ENCODE results near the gene IL31.

The IL31 gene

GRCh38 chr12:122150127-122150681, 23.8 kb downstream of the IL31 start:
- no peak for DNase-seq

DNA sequence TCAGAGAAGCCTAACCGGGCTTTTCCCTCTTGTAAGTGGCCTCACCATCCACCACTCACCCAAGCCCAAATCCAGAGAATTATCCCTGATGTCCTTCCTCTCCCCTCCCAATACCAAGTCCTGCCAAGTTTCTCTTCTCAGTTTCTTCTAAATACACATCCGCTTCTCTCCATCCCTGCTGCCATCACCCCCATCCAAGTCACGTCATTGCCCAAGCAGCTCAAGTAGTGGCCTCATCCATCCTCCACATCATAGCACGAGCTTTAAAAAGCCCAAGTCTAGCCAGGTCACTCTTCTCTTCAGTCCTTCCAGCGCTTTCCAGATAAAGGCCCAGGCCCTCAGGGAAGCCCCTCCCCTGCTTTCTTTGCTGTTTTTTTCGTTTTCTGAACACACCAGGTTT, 25.4 kb downstream of the IL31 start:
- no peak for DNase-seq

GRCh38 chr12:122147514-122148290, 26.3 kb downstream of the IL31 start:
- DNase-seq = no peak

DNA sequence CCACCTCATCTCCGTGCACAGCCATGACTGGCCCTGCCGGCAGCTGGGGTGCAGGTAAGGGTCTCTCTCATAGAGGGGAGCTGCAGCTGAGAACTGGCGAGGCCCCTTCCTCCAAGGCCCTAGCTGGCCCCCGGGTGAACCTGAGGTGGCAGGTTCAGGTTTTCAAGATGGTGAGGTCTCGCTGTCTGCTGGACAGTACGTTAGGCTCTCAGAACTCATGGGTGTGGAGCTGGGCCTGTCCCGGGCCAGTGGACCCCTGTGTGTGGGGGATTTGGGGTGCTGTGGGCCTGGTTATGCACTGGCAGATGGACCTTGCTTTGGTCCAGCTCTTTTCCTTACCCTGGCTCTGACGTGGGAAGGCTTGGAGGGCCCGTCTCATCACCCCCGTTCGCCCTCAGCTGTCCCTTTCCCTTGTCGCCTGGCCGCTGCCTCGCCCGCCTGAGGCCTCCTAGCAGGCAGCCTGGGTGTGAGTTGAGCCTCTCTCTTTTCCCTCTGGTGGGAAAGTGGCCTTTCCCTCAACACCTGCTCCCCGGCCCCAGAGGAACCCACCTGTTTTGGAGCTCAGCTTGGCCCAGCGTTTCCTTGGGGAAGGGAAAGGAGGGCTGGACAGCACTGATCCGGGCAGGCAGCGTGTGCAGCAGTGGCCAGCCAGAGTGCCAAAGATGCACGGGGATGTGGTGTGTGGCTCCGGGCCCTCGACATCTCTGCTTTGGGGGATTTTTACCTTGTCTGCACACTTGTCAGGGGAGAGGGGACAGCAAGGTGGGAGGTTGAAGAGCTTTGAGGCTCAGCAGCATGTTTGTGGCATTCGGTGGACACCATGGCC, 28.3 kb downstream of the IL31 start:
- no peak for DNase-seq

DNA sequence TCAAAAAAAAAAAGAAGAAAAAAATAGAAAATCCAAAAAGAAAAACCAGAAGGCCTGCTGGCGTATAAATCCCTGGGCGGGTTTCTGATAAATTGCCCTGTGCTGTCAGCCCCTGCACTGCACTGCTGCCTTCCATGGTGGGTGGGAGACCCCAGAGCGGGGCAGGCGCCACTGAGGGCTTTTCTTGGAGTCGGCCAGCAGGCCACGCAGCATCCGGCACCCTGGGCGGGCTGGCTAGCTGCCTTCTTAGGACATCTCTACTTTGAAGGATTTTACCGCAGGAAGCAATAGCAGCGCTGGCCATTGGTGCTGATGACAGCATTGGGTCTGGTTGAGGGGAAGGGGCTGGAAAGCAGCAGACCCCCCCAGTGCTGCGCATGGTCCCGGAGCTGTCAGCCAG, 29.1 kb downstream of the IL31 start:
- DNase-seq = no peak

DNA sequence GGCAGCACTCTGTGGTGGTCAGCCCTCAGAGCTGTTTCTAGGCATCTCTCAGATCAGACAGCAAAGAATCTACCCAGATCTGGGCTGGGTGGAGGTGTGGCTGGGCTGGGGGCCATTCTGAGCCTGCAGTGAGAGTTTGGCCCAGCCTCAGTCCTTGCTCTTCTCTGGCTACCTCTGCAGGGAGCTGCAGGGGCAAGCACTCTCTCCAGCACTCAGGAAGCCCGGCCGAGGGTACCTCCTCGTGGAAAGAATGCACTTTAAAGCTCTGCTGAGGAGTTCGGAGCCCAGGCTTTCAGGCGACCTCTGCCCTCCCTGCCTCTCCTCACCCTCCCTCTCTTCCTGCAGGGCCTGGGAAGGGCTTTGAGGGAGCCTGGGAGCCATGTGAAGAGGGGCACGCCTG, 31.2 kb downstream of the IL31 start:
- DNase-seq = no peak

DNA sequence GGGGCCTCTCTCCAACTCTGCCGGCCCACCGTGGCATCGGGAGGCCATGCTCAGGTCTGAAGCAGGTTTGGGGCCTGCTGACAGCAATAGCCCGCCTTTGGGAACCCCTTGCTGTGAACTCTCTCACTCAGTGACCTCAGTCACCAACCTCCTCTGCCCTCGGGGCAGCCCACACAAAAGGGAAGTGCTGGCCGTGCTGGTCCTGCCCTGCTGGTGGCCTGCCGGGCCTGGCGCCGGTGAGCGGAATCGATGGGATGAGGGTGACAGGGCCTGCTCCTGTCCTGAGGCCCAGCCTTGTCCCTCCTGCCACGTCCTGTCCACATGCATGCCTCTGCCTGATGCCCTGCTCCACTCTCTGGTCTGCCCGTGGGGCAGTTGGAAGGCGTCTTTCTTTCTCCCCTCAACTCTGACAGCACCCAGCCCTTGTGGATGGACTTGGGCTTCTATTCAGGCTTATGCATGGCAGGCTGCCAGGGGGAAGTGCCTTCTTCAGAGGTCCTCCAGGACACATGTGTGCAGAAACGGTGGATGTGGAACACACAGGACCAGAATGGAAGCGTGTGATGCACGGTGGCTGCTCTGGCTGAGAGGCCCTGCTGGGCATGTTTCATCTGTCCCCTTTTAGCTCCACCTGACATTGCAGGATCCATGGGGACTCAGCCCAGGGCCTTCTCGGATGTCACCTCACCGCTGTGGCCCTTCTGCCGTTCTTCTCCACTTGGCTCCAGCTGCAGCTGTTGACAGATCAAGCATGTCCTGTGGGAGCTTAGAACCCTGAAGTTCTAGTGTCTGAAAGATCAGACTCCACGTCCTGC, 31.9 kb downstream of the IL31 start:
- DNase-seq = no peak

- no peak for DNase-seq
Observed at GRCh38 chr12:122140467-122141257, 33.4 kb downstream of the IL31 start.

DNA sequence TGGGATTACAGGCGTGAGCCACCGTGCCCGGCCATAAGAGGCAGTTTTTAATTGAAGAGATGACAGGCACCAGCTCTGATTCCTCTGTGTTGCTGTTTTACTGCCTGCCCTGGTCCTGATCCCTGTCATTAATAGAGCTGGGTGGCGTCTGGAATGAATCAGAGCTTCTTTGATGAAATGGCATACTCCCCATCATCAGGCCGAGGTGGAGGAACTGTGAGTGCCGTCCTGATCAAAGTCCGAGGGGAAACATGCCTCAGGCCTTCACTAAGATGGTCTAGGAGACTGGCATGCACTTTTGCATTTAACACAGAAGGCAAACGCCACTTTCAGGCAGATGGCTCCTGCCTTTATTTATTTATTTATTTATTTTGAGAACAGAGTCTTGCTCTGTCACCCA, 34.1 kb downstream of the IL31 start:
- DNase-seq = no peak

- DNase-seq = no peak
Observed at GRCh38 chr12:122139266-122139665, 34.8 kb downstream of the IL31 start.

- DNase-seq = no peak
Observed at GRCh38 chr12:122138616-122139015, 35.4 kb downstream of the IL31 start.

DNA sequence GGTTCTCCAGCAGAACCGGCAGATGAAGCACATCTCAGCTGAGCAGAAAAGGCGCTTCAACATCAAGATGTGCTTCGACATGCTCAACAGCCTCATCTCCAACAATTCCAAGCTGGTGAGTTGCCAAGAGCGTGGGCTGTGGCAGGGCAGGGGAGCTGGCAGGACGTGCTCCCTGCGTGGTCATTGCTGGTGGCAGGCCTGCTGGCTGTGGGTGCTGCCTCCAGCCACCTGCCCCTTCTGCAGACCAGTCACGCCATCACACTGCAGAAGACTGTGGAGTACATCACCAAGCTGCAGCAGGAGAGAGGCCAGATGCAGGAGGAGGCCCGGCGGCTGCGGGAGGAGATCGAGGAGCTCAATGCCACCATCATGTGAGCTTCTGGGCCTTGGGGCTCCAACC, 35.8 kb downstream of the IL31 start:
- DNase-seq = no peak

GRCh38 chr12:122137681-122138080, 36.3 kb downstream of the IL31 start:
- DNase-seq = no peak

DNA sequence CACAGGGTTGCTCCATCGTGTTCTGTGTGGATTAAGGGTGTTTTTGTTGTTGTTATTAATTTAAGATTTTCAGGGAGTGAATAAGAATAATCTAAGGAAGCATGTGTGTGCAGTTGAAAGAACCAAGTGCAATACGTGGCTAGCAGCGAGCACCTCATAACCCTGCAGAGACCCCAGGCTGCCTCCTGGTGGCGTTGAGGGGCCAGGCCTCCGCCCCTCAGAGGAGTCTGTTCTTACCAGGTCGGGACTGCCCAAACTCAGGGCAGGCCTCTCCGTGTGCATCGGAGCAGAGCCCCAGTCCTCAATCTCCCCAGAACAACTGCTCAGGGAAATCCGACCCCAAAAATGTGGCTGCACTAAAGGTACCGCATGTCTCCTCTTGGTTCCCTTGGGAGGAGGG, 36.8 kb downstream of the IL31 start:
- no peak for DNase-seq

DNA sequence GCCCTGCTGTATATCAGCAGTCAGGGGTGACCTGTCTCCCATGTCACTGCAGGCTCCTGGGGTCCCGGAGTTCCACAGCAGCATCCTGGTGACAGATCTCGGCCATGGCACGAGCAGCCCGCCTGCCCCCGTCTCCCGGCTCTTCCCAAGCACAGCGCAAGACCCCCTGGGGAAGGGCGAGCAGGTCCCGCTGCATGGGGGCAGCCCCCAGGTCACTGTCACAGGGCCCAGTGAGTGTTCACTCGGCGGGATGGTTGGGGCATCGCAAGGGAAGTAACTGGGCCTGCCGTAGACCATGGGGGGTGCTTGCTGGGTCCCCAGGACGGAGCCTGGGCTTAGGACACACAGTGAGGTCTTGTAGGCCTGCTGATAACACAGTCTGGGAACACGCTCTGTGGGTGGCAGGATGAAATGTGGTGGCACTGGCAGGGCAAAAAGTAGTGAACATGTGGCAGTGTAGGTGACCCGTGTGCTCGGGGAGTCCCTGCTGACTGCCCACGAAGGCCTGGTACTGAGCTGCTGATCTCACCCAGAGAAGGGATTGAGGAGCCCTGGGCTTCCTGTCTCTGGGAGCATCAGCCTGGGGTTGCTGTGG, 38.5 kb downstream of the IL31 start:
- DNase-seq = no peak

DNA sequence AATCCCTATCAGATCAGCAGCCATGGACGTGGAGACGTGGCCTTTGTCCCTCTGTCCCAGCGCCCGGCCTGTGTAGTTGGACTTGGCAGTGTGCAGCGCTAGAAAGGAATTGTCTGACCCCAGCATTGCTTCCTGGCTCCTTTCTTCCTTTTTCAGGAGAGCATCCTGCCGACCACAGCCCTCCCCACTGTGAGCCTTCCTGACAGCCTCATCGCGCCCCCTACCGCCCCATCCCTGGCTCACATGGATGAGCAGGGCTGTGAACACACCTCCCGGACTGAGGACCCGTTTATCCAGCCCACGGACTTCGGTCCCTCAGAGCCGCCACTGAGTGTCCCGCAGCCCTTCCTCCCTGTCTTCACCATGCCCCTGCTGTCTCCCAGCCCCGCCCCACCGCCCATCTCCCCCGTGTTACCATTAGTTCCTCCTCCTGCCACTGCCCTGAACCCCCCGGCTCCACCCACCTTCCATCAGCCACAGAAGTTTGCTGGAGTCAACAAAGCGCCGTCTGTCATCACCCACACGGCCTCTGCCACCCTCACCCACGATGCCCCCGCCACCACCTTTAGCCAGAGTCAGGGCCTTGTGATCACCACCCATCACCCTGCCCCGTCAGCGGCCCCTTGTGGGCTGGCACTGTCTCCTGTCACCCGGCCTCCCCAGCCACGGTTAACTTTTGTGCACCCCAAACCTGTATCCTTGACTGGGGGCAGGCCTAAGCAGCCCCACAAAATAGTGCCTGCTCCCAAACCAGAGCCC, 40.6 kb downstream of the IL31 start:
- no peak for DNase-seq

DNA sequence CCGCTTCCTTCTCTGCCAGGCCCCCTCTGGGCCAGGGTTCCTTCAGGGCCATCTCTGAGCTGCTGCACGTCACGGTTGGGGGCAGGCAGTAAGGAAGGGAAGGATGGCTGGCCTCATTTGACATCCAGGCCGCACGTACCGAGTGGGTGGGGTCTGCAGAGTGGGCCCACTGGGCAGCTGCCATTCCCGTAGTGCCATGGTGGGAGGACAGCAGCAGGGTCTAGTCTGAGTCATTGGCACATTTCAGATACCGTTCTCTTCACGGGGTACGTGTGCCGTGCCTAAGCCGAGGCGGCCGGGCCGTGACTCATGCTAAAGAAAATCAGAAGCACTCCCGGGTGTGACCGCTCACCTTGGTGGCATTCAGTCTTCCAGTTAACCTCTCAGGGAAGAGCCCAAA, 43.9 kb downstream of the IL31 start:
- DNase-seq = no peak

DNA sequence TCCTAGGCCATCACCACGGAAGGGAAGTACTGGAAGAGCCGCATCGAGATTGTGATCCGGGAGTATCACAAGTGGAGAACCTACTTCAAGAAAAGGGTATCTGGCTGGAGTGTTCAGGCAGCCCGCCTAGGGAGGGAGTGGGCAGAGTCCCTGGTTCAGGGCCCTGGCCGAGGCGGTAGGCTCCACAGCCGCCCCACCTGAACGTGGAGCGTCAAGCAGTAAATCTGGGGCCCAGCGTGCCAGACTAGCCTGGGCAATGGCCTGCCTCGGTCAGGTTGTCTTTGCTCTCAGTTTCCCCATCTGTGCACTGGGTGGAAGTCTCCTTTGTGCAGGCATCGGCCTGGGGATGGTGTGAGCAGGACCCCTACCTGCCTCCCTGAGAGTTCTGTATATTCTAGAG, 44.9 kb downstream of the IL31 start:
- no peak for DNase-seq

GRCh38 chr12:122128481-122128880, 45.5 kb downstream of the IL31 start:
- DNase-seq = no peak

DNA sequence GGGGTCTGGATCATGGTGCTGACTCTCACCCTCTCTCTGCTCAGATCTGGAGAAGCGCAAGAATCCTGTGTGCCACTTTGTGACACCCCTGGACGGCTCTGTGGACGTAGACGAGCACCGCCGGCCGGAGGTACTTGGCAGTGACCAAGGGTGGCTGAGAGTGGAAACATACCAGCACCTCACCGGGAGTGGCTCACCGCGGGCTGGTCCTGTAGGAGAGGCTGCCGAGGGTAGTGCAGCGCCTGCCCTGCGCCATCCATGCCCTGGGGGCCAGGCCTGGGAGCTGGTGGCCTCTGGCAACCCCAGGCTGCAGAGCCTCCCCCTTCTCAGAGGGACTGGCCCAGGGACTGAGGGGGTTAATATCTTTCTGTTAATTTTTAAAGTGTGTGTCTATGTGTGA, 46.2 kb downstream of the IL31 start:
- DNase-seq = no peak

All from CD4-positive, alpha-beta T cell treated with Interleukin-4 for 4 hours (primary cell).